Common myeloid progenitor, CD34-positive (primary cell): ENCODE data around the gene EML2.

ENCODE experiments used
- CTCF ChIA-PET: fragments of 350-600 bp; sonication (Branson Sonifier 250); formaldehyde crosslinking; loops from one replicate; lab custom pipeline; 2021; ENCODE audit warnings: antibody characterized with exemption; lab: Charles Lee
- POLR2A ChIA-PET: fragments of 350-600 bp; sonication (Branson Sonifier 250); formaldehyde crosslinking; loops from one replicate; lab custom pipeline; 2021; ENCODE audit warnings: antibody characterized with exemption; lab: Charles Lee
- DNase-seq, 3 donors: peaks; one replicate each; pipeline versions ENCODE4 v3.0.0 to v3.0.0-alpha.2; 2013
- H3K27ac ChIP-seq, 2 experiments: 1 replicate in 1 of 2; 2 replicates in 1 of 2; pipeline ENCODE4 v1.7.0; 2013; ENCODE audit warnings: inconsistent platforms in 2 of 2, low read length in 2 of 2, mild to moderate bottlenecking in 2 of 2, low read depth in 1 of 2, moderate library complexity in 1 of 2; ENCODE audit not compliant: severe bottlenecking in 2 of 2, insufficient read depth in 1 of 2, poor library complexity in 1 of 2
- H3K27me3 ChIP-seq, 5 experiments: replicated peaks in 2 of 5; 1 replicate in 3 of 5; 2 replicates in 2 of 5; pipeline versions ENCODE4 v1.6.1 to v1.7.0; 2013; ENCODE audit warnings: low read length in 4 of 5, mild to moderate bottlenecking in 2 of 5, moderate library complexity in 2 of 5, inconsistent platforms in 1 of 5; ENCODE audit not compliant: insufficient read depth in 5 of 5, control insufficient read depth in 4 of 5
- H3K36me3 ChIP-seq, 4 experiments: 1 replicate in 2 of 4; 2 replicates in 2 of 4; pipeline versions ENCODE4 v1.6.1 to v1.7.0; 2013; ENCODE audit warnings: low read length in 3 of 4, control low read depth in 1 of 4, mild to moderate bottlenecking in 1 of 4; ENCODE audit not compliant: control insufficient read depth in 4 of 4, insufficient read depth in 4 of 4
- H3K4me1 ChIP-seq, 4 experiments: 1 replicate in 3 of 4; 2 replicates in 1 of 4; pipeline versions ENCODE4 v1.6.1 to v1.7.1; 2013; ENCODE audit warnings: low read length in 3 of 4, mild to moderate bottlenecking in 3 of 4, control low read depth in 1 of 4, inconsistent platforms in 1 of 4, moderate library complexity in 1 of 4; ENCODE audit not compliant: control insufficient read depth in 4 of 4, insufficient read depth in 4 of 4; ENCODE audit errors: control extremely low read depth in 1 of 4
- H3K4me3 ChIP-seq, 7 experiments: 1 replicate in 4 of 7; 2 replicates in 3 of 7; pipeline versions ENCODE4 v1.5.1 to v1.7.0; 2013; ENCODE audit warnings: mild to moderate bottlenecking in 7 of 7, low read length in 6 of 7, moderate library complexity in 6 of 7, inconsistent platforms in 2 of 7, low read depth in 2 of 7, control low read depth in 1 of 7; ENCODE audit not compliant: insufficient read depth in 4 of 7, control insufficient read depth in 1 of 7; ENCODE audit errors: extremely low read depth in 1 of 7
- H3K9me3 ChIP-seq, 5 experiments: 1 replicate in 4 of 5; 2 replicates in 1 of 5; pipeline versions ENCODE4 v1.6.1 to v1.7.1; 2013; ENCODE audit warnings: low read length in 4 of 5, mild to moderate bottlenecking in 2 of 5, inconsistent platforms in 1 of 5, low read depth in 1 of 5, moderate library complexity in 1 of 5; ENCODE audit not compliant: control insufficient read depth in 4 of 5, insufficient read depth in 2 of 5; ENCODE audit errors: control extremely low read depth in 1 of 5
- WGBS: methylation state at CpG from one replicate; pipeline ENCODE4 v1.1.5; 2013; ENCODE audit not compliant: insufficient coverage; 5-methylcytosine and 5-hydroxymethylcytosine counted together

Gene EML2

GRCh38 chr19:45613926-45614725 is 25.1 kb downstream of the EML2 start:
- H3K4me1 ChIP-seq: no peaks in the 10 kb centered on the region
- H3K9me3 ChIP-seq: peaks cover 0 to 2% (median 0%) of the 10 kb centered on the region in 5 experiments
- peak in 1 of 3 donors; percentile 15 for DNase-seq
- peaks cover 22 to 71% (median 34%) of the 10 kb centered on the region in 4 experiments for H3K36me3 ChIP-seq
- ChIA-PET POLR2A (no interaction called here), CTCF (interaction anchor here (4.5 kb wide), 1 partner anchor 27 kb away, joined by 19 read pairs; the partner anchor contains the start of gene EML2)
- H3K4me3 ChIP-seq: no peak overlapping the region
- 95% methylated on average over 7 of the region's 10 CpGs for WGBS
- no peaks in the 10 kb centered on the region for H3K27me3 ChIP-seq
- peak overlapping the region in 1 of 2 experiments; percentile 35 for H3K27ac ChIP-seq

- ChIA-PET POLR2A (no interaction called here), CTCF (no interaction called here)
- H3K27ac ChIP-seq: no peak overlapping the region
These were observed 30.2 kb downstream of the EML2 start for GRCh38 chr19:45608948-45609347.

GRCh38 chr19:45607071-45608029 is 31.8 kb downstream of the EML2 start:
- H3K27me3 ChIP-seq: peaks cover 0 to 17% (median 7%) of the 10 kb centered on the region in 5 experiments
- no peak for DNase-seq
- 21% methylated on average over 27 of the region's 28 CpGs for WGBS
- peak overlapping the region in 3 of 7 experiments; percentile 27 to 61 (median 44) for H3K4me3 ChIP-seq
- peaks cover 0 to 6% (median 0%) of the 10 kb centered on the region in 5 experiments for H3K9me3 ChIP-seq
- peaks cover 4 to 26% (median 11%) of the 10 kb centered on the region in 4 experiments for H3K36me3 ChIP-seq
- CTCF ChIA-PET: interaction anchor here (1.1 to 5.3 kb wide), 4 partner anchors 9 to 34 kb away, joined by 4 to 41 read pairs (median 6); no protein-coding TSS in a partner anchor
- H3K4me1 ChIP-seq: peaks cover 0 to 9% (median 8%) of the 10 kb centered on the region in 4 experiments
- POLR2A ChIA-PET: no interaction called here
- H3K27ac ChIP-seq: no peak overlapping the region

More at GRCh38 chr19:45608948-45609347, 30.2 kb downstream of the EML2 start:
- Histone ChIP-seq H3K4me1 (peaks cover 0 to 9% (median 8%) of the 10 kb centered on the region in 4 experiments), H3K27me3 (peaks cover 0 to 6% (median 0%) of the 10 kb centered on the region in 5 experiments), H3K4me3 (no peak overlapping the region), H3K36me3 (peaks cover 9 to 42% (median 21%) of the 10 kb centered on the region in 4 experiments), H3K9me3 (peaks cover 0 to 6% (median 0%) of the 10 kb centered on the region in 5 experiments)
- DNase-seq: no peak
- 95% methylated on average over 6 of the region's 6 CpGs for WGBS

GRCh38 chr19:45601524-45602374 is 37.4 kb downstream of the EML2 start, which contains the start of gene GPR4:
GPR4 (minus strand) TSS chr19:45602212; CDS start chr19:45591866, 10,346 bp downstream.
- Histone ChIP-seq H3K4me3 (no peak within 1 kb of the TSS), H3K9me3 (no peaks in the 10 kb centered on the region)

GRCh38 chr19:45601115-45601514 is 38.1 kb downstream of the EML2 start:
- H3K9me3 ChIP-seq: no peaks in the 10 kb centered on the region
- CTCF ChIA-PET: interaction anchor here (1.3 kb wide), 1 partner anchor 16 kb away, joined by 3 read pairs; no protein-coding TSS in a partner anchor
- POLR2A ChIA-PET: no interaction called here
- H3K27me3 ChIP-seq: peaks cover 0 to 76% (median 36%) of the 10 kb centered on the region in 5 experiments
- peaks cover 8 to 29% (median 27%) of the 10 kb centered on the region in 4 experiments for H3K4me1 ChIP-seq
- no peak for DNase-seq
- no peak overlapping the region for H3K27ac ChIP-seq
- no peak overlapping the region for H3K4me3 ChIP-seq
- 28% methylated on average over 3 of the region's 10 CpGs for WGBS
- H3K36me3 ChIP-seq: no peaks in the 10 kb centered on the region

More at GRCh38 chr19:45601524-45602374, 37.4 kb downstream of the EML2 start, which contains the start of gene GPR4:
- WGBS: 7% methylated on average over 50 of the region's 52 CpGs
- CTCF ChIA-PET: interaction anchor here (1.3 kb wide), 1 partner anchor 16 kb away, joined by 3 read pairs; no protein-coding TSS in a partner anchor
- peak in 2 of 3 donors; percentile 17 to 25 for DNase-seq
- H3K27ac ChIP-seq: no peak within 1 kb of the TSS
- peaks cover 8 to 29% (median 27%) of the 10 kb centered on the region in 4 experiments for H3K4me1 ChIP-seq
- POLR2A ChIA-PET: no interaction called here
- H3K27me3 ChIP-seq: peaks cover 0 to 71% (median 33%) of the 10 kb centered on the region in 5 experiments
- no peaks in the 10 kb centered on the region for H3K36me3 ChIP-seq
